NT2/D1 (cell line): ENCODE results near the gene NKG7.

ENCODE experiments used
- DNase-seq: peaks from one replicate; pipeline ENCODE4 v3.0.0-alpha.2; 2011; ENCODE audit warnings: low read depth, low spot score
- H3K27me3 ChIP-seq: 2 replicates; pipeline ENCODE4 v1.6.0; 2011; ENCODE audit warnings: mild to moderate bottlenecking; ENCODE audit not compliant: insufficient read length, insufficient read depth
- H3K36me3 ChIP-seq: 2 replicates; pipeline ENCODE4 v1.6.1; 2011; ENCODE audit warnings: mild to moderate bottlenecking, low read length, mixed read lengths; ENCODE audit not compliant: insufficient read depth, insufficient read length
- H3K4me1 ChIP-seq: 2 replicates; pipeline ENCODE4 v1.5.1; 2011; ENCODE audit not compliant: insufficient read depth, insufficient read length
- H3K4me3 ChIP-seq: 2 replicates; pipeline ENCODE4 v1.5.1; 2011; ENCODE audit warnings: low read depth; ENCODE audit not compliant: insufficient read length
- H3K9ac ChIP-seq: 2 replicates; pipeline ENCODE4 v1.6.0; 2011; ENCODE audit warnings: low read depth; ENCODE audit not compliant: insufficient read length
- H3K9me3 ChIP-seq: 2 replicates; pipeline ENCODE4 v1.5.1; 2011; ENCODE audit warnings: mild to moderate bottlenecking, low read length; ENCODE audit not compliant: insufficient read depth
- SUZ12 ChIP-seq: IDR thresholded peaks from 2 replicates; pipeline ENCODE4 v1.6.1; 2011; ENCODE audit not compliant: insufficient read length, insufficient read depth; ENCODE audit errors: extremely low read depth
- YY1 ChIP-seq: IDR thresholded peaks from 2 replicates; pipeline ENCODE4 v1.6.1; 2011; ENCODE audit not compliant: insufficient read length, insufficient read depth
- ZNF274 ChIP-seq: IDR thresholded peaks from 2 replicates; pipeline ENCODE4 v1.6.1; 2011; ENCODE audit warnings: mild to moderate bottlenecking, low read depth, low read length

Gene NKG7

GRCh38 chr19:51396175-51396574 lies 23.7 kb upstream of the NKG7 start:
- no peaks in the 10 kb centered on the region for H3K4me1 ChIP-seq
- no peak overlapping the region for H3K4me3 ChIP-seq
- no peaks in the 10 kb centered on the region for H3K27me3 ChIP-seq
- H3K9ac ChIP-seq = no peak overlapping the region
- DNase-seq = no peak
- H3K9me3 ChIP-seq = no peaks in the 10 kb centered on the region
- H3K36me3 ChIP-seq = peaks cover 2% of the 10 kb centered on the region
- TF ChIP-seq SUZ12 (no peak), ZNF274 (no peak), YY1 (no peak)

- Histone ChIP-seq H3K4me1 (no peaks in the 10 kb centered on the region), H3K9ac (peak overlapping the region; percentile 87), H3K36me3 (peaks cover 2% of the 10 kb centered on the region), H3K9me3 (no peaks in the 10 kb centered on the region), H3K4me3 (peak overlapping the region; percentile 79), H3K27me3 (no peaks in the 10 kb centered on the region)
- DNase-seq = peak; percentile 95
- no peak for TF ChIP-seq ZNF274
- TF ChIP-seq SUZ12 = no peak
- TF ChIP-seq YY1 = no peak
These were observed 21.8 kb upstream of the NKG7 start for GRCh38 chr19:51394050-51394836.

GRCh38 chr19:51392701-51393100 lies 20.2 kb upstream of the NKG7 start:
- Histone ChIP-seq H3K9ac (no peak overlapping the region), H3K36me3 (peaks cover 2% of the 10 kb centered on the region), H3K9me3 (no peaks in the 10 kb centered on the region), H3K4me3 (no peak overlapping the region), H3K27me3 (no peaks in the 10 kb centered on the region), H3K4me1 (no peaks in the 10 kb centered on the region)
- TF ChIP-seq YY1 (no peak), ZNF274 (no peak), SUZ12 (no peak)
- DNase-seq = no peak

- Histone ChIP-seq H3K4me1 (no peaks in the 10 kb centered on the region), H3K27me3 (no peaks in the 10 kb centered on the region), H3K9me3 (no peaks in the 10 kb centered on the region), H3K36me3 (no peaks in the 10 kb centered on the region), H3K9ac (peak overlapping the region; percentile 50), H3K4me3 (peak overlapping the region; percentile 15)
- TF ChIP-seq ZNF274 = no peak
- no peak for TF ChIP-seq SUZ12
- no peak for TF ChIP-seq YY1
- no peak for DNase-seq
These were observed 18.7 kb upstream of the NKG7 start for GRCh38 chr19:51391073-51391611.

GRCh38 chr19:51389143-51389542 lies 16.7 kb upstream of the NKG7 start:
- Histone ChIP-seq H3K36me3 (no peaks in the 10 kb centered on the region), H3K9me3 (no peaks in the 10 kb centered on the region), H3K27me3 (no peaks in the 10 kb centered on the region), H3K4me3 (no peak overlapping the region), H3K9ac (no peak overlapping the region), H3K4me1 (no peaks in the 10 kb centered on the region)
- DNase-seq = no peak
- no peak for TF ChIP-seq SUZ12
- no peak for TF ChIP-seq YY1
- TF ChIP-seq ZNF274 = no peak

GRCh38 chr19:51387924-51388389 lies 15.5 kb upstream of the NKG7 start, which contains the start of gene LIM2:
TSS of gene LIM2 (minus strand) at chr19:51387974. CDS start at chr19:51387443, 531 bp downstream.
- DNase-seq = no peak
- TF ChIP-seq SUZ12 (no peak), ZNF274 (no peak), YY1 (no peak)
- no peaks in the 10 kb centered on the region for H3K4me1 ChIP-seq
- H3K9ac ChIP-seq = no peak within 1 kb of the TSS
- H3K27me3 ChIP-seq = no peaks in the 10 kb centered on the region
- H3K36me3 ChIP-seq = no peaks in the 10 kb centered on the region
- H3K4me3 ChIP-seq = no peak within 1 kb of the TSS
- H3K9me3 ChIP-seq = no peaks in the 10 kb centered on the region

GRCh38 chr19:51386882-51387520 lies 14.5 kb upstream of the NKG7 start:
- Histone ChIP-seq H3K27me3 (no peaks in the 10 kb centered on the region), H3K9me3 (no peaks in the 10 kb centered on the region), H3K4me1 (no peaks in the 10 kb centered on the region), H3K36me3 (no peaks in the 10 kb centered on the region), H3K9ac (no peak overlapping the region), H3K4me3 (no peak overlapping the region)
- DNase-seq = no peak
- TF ChIP-seq ZNF274 (no peak), YY1 (no peak), SUZ12 (no peak)

- Histone ChIP-seq H3K27me3 (no peaks in the 10 kb centered on the region), H3K4me3 (no peak overlapping the region), H3K9me3 (peaks cover 7% of the 10 kb centered on the region; the same call in 1 of the 2 replicates), H3K36me3 (no peaks in the 10 kb centered on the region), H3K4me1 (no peaks in the 10 kb centered on the region), H3K9ac (no peak overlapping the region)
- no peak for TF ChIP-seq SUZ12
- no peak for TF ChIP-seq ZNF274
- TF ChIP-seq YY1 = no peak
- DNase-seq = no peak
These were observed 9.6 kb upstream of the NKG7 start for GRCh38 chr19:51382004-51382403.
